HG02759 (cell line): ENCODE data around the gene LRP1B.
"Not testable (repeated sequence)": the region's sequence is repeated elsewhere in the genome, so short reads cannot be mapped to it uniquely, and the experiment has no call there.

Experiments used
- ATAC-seq: cut with Tn5 transposase; IDR thresholded peaks from one replicate; pipeline ENCODE4 v1.9.1; 2021; ENCODE audit warnings: mild to moderate bottlenecking, moderate library complexity; ENCODE audit not compliant: unreplicated experiment

The LRP1B gene

GRCh38 chr2:140427033-140427432, 1703.8 kb downstream of the LRP1B start:
- ATAC-seq, result not testable (repeated sequence)

GRCh38 chr2:140424471-140424870, 1706.3 kb downstream of the LRP1B start:
- ATAC-seq, result no peak

- ATAC-seq, result no peak
Measured at GRCh38 chr2:140422759-140423158, 1708.1 kb downstream of the LRP1B start.

- no peak for ATAC-seq
Measured at GRCh38 chr2:140417504-140417903, 1713.3 kb downstream of the LRP1B start.

GRCh38 chr2:140416577-140416976, 1714.2 kb downstream of the LRP1B start:
- ATAC-seq, result no peak

GRCh38 chr2:140415035-140415434, 1715.8 kb downstream of the LRP1B start:
- ATAC-seq, result not testable (repeated sequence)

- ATAC-seq, result no peak
Measured at GRCh38 chr2:140410695-140411094, 1720.1 kb downstream of the LRP1B start.

GRCh38 chr2:140401056-140401455, 1729.8 kb downstream of the LRP1B start:
- ATAC-seq, result no peak

GRCh38 chr2:140392824-140393223, 1738.0 kb downstream of the LRP1B start:
- ATAC-seq, result no peak

GRCh38 chr2:140384946-140385345, 1745.9 kb downstream of the LRP1B start:
- ATAC-seq, result no peak

- no peak for ATAC-seq
Measured at GRCh38 chr2:140383781-140384180, 1747.0 kb downstream of the LRP1B start.

GRCh38 chr2:140376686-140377085, 1754.1 kb downstream of the LRP1B start:
- no peak for ATAC-seq

GRCh38 chr2:140363131-140363530, 1767.7 kb downstream of the LRP1B start:
- no peak for ATAC-seq

- no peak for ATAC-seq
Measured at GRCh38 chr2:140362361-140362760, 1768.5 kb downstream of the LRP1B start.

GRCh38 chr2:140359056-140359771, 1771.6 kb downstream of the LRP1B start:
- ATAC-seq, result no peak

- ATAC-seq, result no peak
Measured at GRCh38 chr2:140356697-140357096, 1774.1 kb downstream of the LRP1B start.

- no peak for ATAC-seq
Measured at GRCh38 chr2:140355511-140356090, 1775.2 kb downstream of the LRP1B start.

GRCh38 chr2:140354544-140354943, 1776.3 kb downstream of the LRP1B start:
- no peak for ATAC-seq

- no peak for ATAC-seq
Measured at GRCh38 chr2:140353541-140353940, 1777.3 kb downstream of the LRP1B start.

GRCh38 chr2:140351692-140352091, 1779.1 kb downstream of the LRP1B start:
- ATAC-seq, result no peak

- ATAC-seq, result no peak
Measured at GRCh38 chr2:140349695-140350094, 1781.1 kb downstream of the LRP1B start.

GRCh38 chr2:140348826-140349225, 1782.0 kb downstream of the LRP1B start:
- ATAC-seq, result no peak

- ATAC-seq, result no peak
Measured at GRCh38 chr2:140344838-140345237, 1786.0 kb downstream of the LRP1B start.
